C4-2B (cell line): Measurements from ENCODE around the gene PRM1.

ENCODE experiments used
- ZFX ChIP-seq: fragments of 450-650 bp; IDR thresholded peaks from 2 replicates; pipeline ENCODE4 v1.6.1; 2017
- TF ChIP-seq, protein P1 (sequence below): fragments of 450-650 bp; conservative IDR thresholded peaks from 2 replicates; pipeline ENCODE4 v1.5.1; 2017; ENCODE audit warnings: mild to moderate bottlenecking

GRCh38 chr16:11252482-11252931 lies 28.6 kb downstream of the PRM1 start:
- TF ChIP-seq, protein P1, sequence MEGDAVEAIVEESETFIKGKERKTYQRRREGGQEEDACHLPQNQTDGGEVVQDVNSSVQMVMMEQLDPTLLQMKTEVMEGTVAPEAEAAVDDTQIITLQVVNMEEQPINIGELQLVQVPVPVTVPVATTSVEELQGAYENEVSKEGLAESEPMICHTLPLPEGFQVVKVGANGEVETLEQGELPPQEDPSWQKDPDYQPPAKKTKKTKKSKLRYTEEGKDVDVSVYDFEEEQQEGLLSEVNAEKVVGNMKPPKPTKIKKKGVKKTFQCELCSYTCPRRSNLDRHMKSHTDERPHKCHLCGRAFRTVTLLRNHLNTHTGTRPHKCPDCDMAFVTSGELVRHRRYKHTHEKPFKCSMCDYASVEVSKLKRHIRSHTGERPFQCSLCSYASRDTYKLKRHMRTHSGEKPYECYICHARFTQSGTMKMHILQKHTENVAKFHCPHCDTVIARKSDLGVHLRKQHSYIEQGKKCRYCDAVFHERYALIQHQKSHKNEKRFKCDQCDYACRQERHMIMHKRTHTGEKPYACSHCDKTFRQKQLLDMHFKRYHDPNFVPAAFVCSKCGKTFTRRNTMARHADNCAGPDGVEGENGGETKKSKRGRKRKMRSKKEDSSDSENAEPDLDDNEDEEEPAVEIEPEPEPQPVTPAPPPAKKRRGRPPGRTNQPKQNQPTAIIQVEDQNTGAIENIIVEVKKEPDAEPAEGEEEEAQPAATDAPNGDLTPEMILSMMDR: no peak
- no peak for TF ChIP-seq ZFX
